HCT116 (cell line): ENCODE data around the gene ITPR1. TPM values are rescaled to one million over a fixed set of nuclear protein-coding genes. Genes with fewer than 3 reads are reported as not detected.

Experiments
- ATAC-seq: fragments of 200-7000 bp; cut with Tn5 transposase; 2 replicates; pipeline ENCODE4 v1.9.1; 2020; ENCODE audit warnings: mild to moderate bottlenecking, moderate library complexity
- BruUV-seq: library from RNA; stranded (reverse); fragments of 400-500 nt; replicated peaks from 2 replicates; lab custom pipeline; 2021; lab: Mats Ljungman, UMichigan
- CTCF ChIA-PET: fragments of 300-600 bp; sonication (Branson Sonifier 250); formaldehyde crosslinking; loops from one replicate; lab custom pipeline; 2021; ENCODE audit warnings: antibody characterized with exemption; lab: Charles Lee
- POLR2A ChIA-PET: fragments of 300-600, 350-600 bp; sonication (Branson Sonifier 250); formaldehyde crosslinking; loops from one replicate; lab custom pipeline; 2021; ENCODE audit warnings: antibody characterized with exemption; lab: Charles Lee
- RAD21 ChIA-PET, 2 experiments: fragments of 300-600 bp; sonication (Branson Sonifier 250); formaldehyde crosslinking; loops; one replicate each; lab custom pipeline; 2023; ENCODE audit warnings: low total read pairs in 2 of 2; ENCODE audit not compliant: uncharacterized antibody in 2 of 2, unreplicated experiment in 2 of 2, low non-redundant PET in 1 of 2; lab: Charles Lee
- DNase-seq: peaks from one replicate; pipeline ENCODE4 v3.0.0-alpha.2; 2010; ENCODE audit warnings: low read depth, low spot score
- H2AFZ ChIP-seq: fragments of 200-600 bp; shearing (Covaris generic), sonication (generic); 2 replicates; pipeline ENCODE4 v1.6.1; 2017; ENCODE audit warnings: low read depth, mixed run types, mixed read lengths, antibody characterized with exemption, low read length; ENCODE audit not compliant: poor library complexity, severe bottlenecking
- H3K27ac ChIP-seq: 2 replicates; pipeline ENCODE4 v1.5.1; 2012; ENCODE audit warnings: low read depth, low read length
- H3K27me3 ChIP-seq: fragments of 200-600 bp; sonication (generic); 2 replicates; pipeline ENCODE4 v1.6.1; 2016; ENCODE audit warnings: mixed run types, low read length, mixed read lengths; ENCODE audit not compliant: insufficient read depth
- H3K36me3 ChIP-seq, 2 experiments: fragments of 200-500 bp in 1 of 2; fragments of 200-600 bp in 1 of 2; sonication (Bioruptor generic) in 1 of 2; sonication (generic) in 1 of 2; 2 replicates each; pipeline versions ENCODE4 v1.5.1 to v1.6.1; 2014 to 2016; ENCODE audit warnings: low read length in 2 of 2, inconsistent platforms in 1 of 2, mixed read lengths in 1 of 2, mixed run types in 1 of 2; ENCODE audit not compliant: insufficient read depth in 2 of 2, control insufficient read depth in 1 of 2
- H3K4me1 ChIP-seq, 2 experiments: fragments of 200-600 bp in 1 of 2; sonication (generic) in 1 of 2; 2 replicates each; pipeline versions ENCODE4 v1.5.1 to v1.6.1; 2012 to 2017; ENCODE audit warnings: low read length in 2 of 2, inconsistent platforms in 1 of 2, mild to moderate bottlenecking in 1 of 2, mixed read lengths in 1 of 2, mixed run types in 1 of 2, moderate library complexity in 1 of 2; ENCODE audit not compliant: insufficient read depth in 2 of 2, control insufficient read depth in 1 of 2
- H3K4me2 ChIP-seq: fragments of 200-600 bp; sonication (generic); 2 replicates; pipeline ENCODE4 v1.6.1; 2017; ENCODE audit warnings: mixed run types, low read length, mixed read lengths
- H3K4me3 ChIP-seq, 2 experiments: fragments of 200-600 bp in 1 of 2; sonication (generic) in 1 of 2; replicated peaks in 1 of 2; 2 replicates each; pipeline ENCODE4 v1.5.1; 2011 to 2016; ENCODE audit warnings: low read length in 2 of 2, control low read depth in 1 of 2, low read depth in 1 of 2, mild to moderate bottlenecking in 1 of 2, mixed read lengths in 1 of 2, mixed run types in 1 of 2
- H3K79me2 ChIP-seq: fragments of 200-600 bp; sonication (generic); 2 replicates; pipeline ENCODE4 v1.6.1; 2017; ENCODE audit warnings: mild to moderate bottlenecking, mixed run types, low read length, moderate library complexity, mixed read lengths; ENCODE audit not compliant: insufficient read depth
- H3K9ac ChIP-seq: fragments of 200-600 bp; sonication (generic); 2 replicates; pipeline ENCODE4 v1.6.1; 2016; ENCODE audit warnings: low read length, mixed read lengths
- H3K9me2 ChIP-seq: fragments of 200-600 bp; sonication (generic), shearing (Covaris generic); 2 replicates; pipeline ENCODE4 v1.6.1; 2017; ENCODE audit warnings: mixed run types, mild to moderate bottlenecking, moderate library complexity; ENCODE audit not compliant: insufficient read depth
- H3K9me3 ChIP-seq, 2 experiments: fragments of 200-500 bp in 1 of 2; fragments of 200-600 bp in 1 of 2; sonication (Bioruptor generic) in 1 of 2; sonication (generic) in 1 of 2; 2 replicates each; pipeline ENCODE4 v1.6.1; 2014 to 2017; ENCODE audit warnings: low read length in 2 of 2, mixed read lengths in 2 of 2, inconsistent platforms in 1 of 2, low read depth in 1 of 2, mild to moderate bottlenecking in 1 of 2, mixed run types in 1 of 2, moderate library complexity in 1 of 2; ENCODE audit not compliant: control insufficient read depth in 1 of 2, insufficient read depth in 1 of 2
- H4K20me1 ChIP-seq: fragments of 200-600 bp; sonication (generic), shearing (Covaris generic); 2 replicates; pipeline ENCODE4 v1.6.1; 2017; ENCODE audit warnings: mixed run types, mild to moderate bottlenecking, moderate library complexity; ENCODE audit not compliant: insufficient read depth
- ATF3 ChIP-seq: IDR thresholded peaks from 2 replicates; pipeline ENCODE4 v1.6.1; 2012
- CEBPB ChIP-seq: IDR thresholded peaks from 2 replicates; pipeline ENCODE4 v1.6.1; 2012; ENCODE audit warnings: low read depth
- POLR2AphosphoS5 ChIP-seq: IDR thresholded peaks from 2 replicates; pipeline ENCODE4 v1.6.1; 2011; ENCODE audit warnings: mild to moderate bottlenecking, low read depth, low read length, moderate library complexity
- SP1 ChIP-seq: IDR thresholded peaks from 2 replicates; pipeline ENCODE4 v1.6.1; 2012; ENCODE audit warnings: low read depth
- TCF7L2 ChIP-seq: IDR thresholded peaks from 2 replicates; pipeline ENCODE4 v1.7.0; 2011; ENCODE audit warnings: borderline replicate concordance, inconsistent platforms; ENCODE audit not compliant: insufficient read depth, insufficient read length; ENCODE audit errors: extremely low read depth
- ZFX ChIP-seq: fragments of 450-650 bp; IDR thresholded peaks from 2 replicates; pipeline ENCODE4 v1.6.1; 2017
- intact Hi-C: fragments of 100-400 bp; cut with micrococcal nuclease; formaldehyde crosslinking; loops from 2 replicates; pipeline ENCODE4 v1.10.0; 2022
- total RNA-seq: library from RNA; stranded (reverse); gene quantifications from one replicate; pipeline ENCODE4 v1.2.1, GENCODE V29; 2021; ENCODE audit not compliant: unreplicated experiment

The ITPR1 gene
- total RNA-seq, 1 experiment from 2014 or later = 9.2 TPM

GRCh38 chr3:4522947-4523346, 29.8 kb downstream of the ITPR1 start:
- no peaks in the 10 kb centered on the region for H3K9me2 ChIP-seq
- no peak overlapping the region for H3K27ac ChIP-seq
- H3K79me2 ChIP-seq = no peaks in the 10 kb centered on the region
- POLR2A ChIA-PET = no interaction called here
- H3K27me3 ChIP-seq = no peaks in the 10 kb centered on the region
- no TSS peak for BruUV-seq
- H3K9me3 ChIP-seq = no peaks in the 10 kb centered on the region
- intact Hi-C loops = no loop called here
- CTCF ChIA-PET = no interaction called here
- no peak overlapping the region for H3K4me3 ChIP-seq
- no peak overlapping the region for H3K9ac ChIP-seq
- H3K36me3 ChIP-seq = no peaks in the 10 kb centered on the region
- no peak for ATAC-seq
- TF ChIP-seq CEBPB = no peak
- TF ChIP-seq SP1 = no peak
- TF ChIP-seq POLR2AphosphoS5 = no peak
- no peak for TF ChIP-seq TCF7L2
- no peak for TF ChIP-seq ZFX
- TF ChIP-seq ATF3 = no peak
- H4K20me1 ChIP-seq = no peaks in the 10 kb centered on the region
- H3K4me2 ChIP-seq = no peak overlapping the region
- DNase-seq = no peak
- H2AFZ ChIP-seq = no peak overlapping the region
- RAD21 ChIA-PET = no interaction called here
- no peaks in the 10 kb centered on the region for H3K4me1 ChIP-seq

- no peak for DNase-seq
- POLR2A ChIA-PET = no interaction called here
- BruUV-seq = no TSS peak
- Histone ChIP-seq H4K20me1 (no peaks in the 10 kb centered on the region), H3K4me3 (no peak overlapping the region), H3K9ac (no peak overlapping the region), H3K27ac (no peak overlapping the region), H3K27me3 (no peaks in the 10 kb centered on the region), H3K9me3 (no peaks in the 10 kb centered on the region), H3K9me2 (no peaks in the 10 kb centered on the region), H2AFZ (no peak overlapping the region), H3K4me2 (no peak overlapping the region), H3K79me2 (no peaks in the 10 kb centered on the region), H3K36me3 (no peaks in the 10 kb centered on the region), H3K4me1 (no peaks in the 10 kb centered on the region)
- ATAC-seq = no peak
- CTCF ChIA-PET = no interaction called here
- RAD21 ChIA-PET = no interaction called here
- TF ChIP-seq ZFX (no peak), ATF3 (no peak), POLR2AphosphoS5 (no peak)
- intact Hi-C loops = no loop called here
Measured at GRCh38 chr3:4523710-4524698, 30.9 kb downstream of the ITPR1 start.
